HepG2 (cell line): Measurements from ENCODE around the gene ATOH8. TPM values are rescaled to one million over a fixed set of nuclear protein-coding genes. Genes with fewer than 3 reads are reported as not detected.

ENCODE experiments used
- DRAP1 ChIP-seq: IDR thresholded peaks from 2 replicates; pipeline ENCODE4 v1.6.1; 2016; ENCODE audit warnings: missing genetic modification reagents, missing compliant biosample characterization
- GRHL1 ChIP-seq: sonication (generic); formaldehyde crosslinking; conservative IDR thresholded peaks from 2 replicates; pipeline ENCODE4 v1.8.0; 2022; ENCODE audit warnings: missing genetic modification reagents
- HOXA3 ChIP-seq: sonication (generic); formaldehyde crosslinking; IDR thresholded peaks from 2 replicates; pipeline ENCODE4 v1.5.0; 2020; ENCODE audit warnings: missing genetic modification reagents
- NAIF1 ChIP-seq: sonication (generic); formaldehyde crosslinking; IDR thresholded peaks from 2 replicates; pipeline ENCODE4 v1.5.0; 2020; ENCODE audit warnings: mild to moderate bottlenecking, missing genetic modification reagents, borderline replicate concordance
- NR1H2 ChIP-seq: sonication (generic); formaldehyde crosslinking; IDR thresholded peaks from 2 replicates; pipeline ENCODE4 v1.8.1; 2022; ENCODE audit warnings: low read depth, missing genetic modification reagents, borderline replicate concordance
- TOPORS ChIP-seq: sonication (generic); formaldehyde crosslinking; IDR thresholded peaks from 2 replicates; pipeline ENCODE4 v1.8.0; 2023; ENCODE audit warnings: mild to moderate bottlenecking, missing genetic modification reagents
- USF2 ChIP-seq, 2 experiments: sonication (generic) in 1 of 2; formaldehyde crosslinking in 1 of 2; IDR thresholded peaks; 2 replicates each; pipeline versions ENCODE4 v1.5.1 to v1.6.1; 2011 to 2020; ENCODE audit warnings: borderline replicate concordance in 1 of 2, low read depth in 1 of 2, low read length in 1 of 2, mild to moderate bottlenecking in 1 of 2, missing genetic modification reagents in 1 of 2, moderate library complexity in 1 of 2
- ZKSCAN8 ChIP-seq: IDR thresholded peaks from 2 replicates; pipeline ENCODE4 v1.6.1; 2016; ENCODE audit warnings: borderline replicate concordance, missing genetic modification reagents, missing compliant biosample characterization
- ZNF235 ChIP-seq: sonication (generic); formaldehyde crosslinking; IDR thresholded peaks from 2 replicates; pipeline ENCODE4 v1.8.1; 2023; ENCODE audit warnings: mild to moderate bottlenecking, missing genetic modification reagents, borderline replicate concordance
- ZNF253 ChIP-seq: sonication (generic); formaldehyde crosslinking; IDR thresholded peaks from 2 replicates; pipeline ENCODE4 v1.8.0; 2022; ENCODE audit warnings: mild to moderate bottlenecking, missing genetic modification reagents, borderline replicate concordance
- ZNF660 ChIP-seq: sonication (generic); formaldehyde crosslinking; IDR thresholded peaks from 2 replicates; pipeline ENCODE4 v1.5.1; 2020; ENCODE audit warnings: mild to moderate bottlenecking, low read depth, missing genetic modification reagents, borderline replicate concordance
- ZSCAN21 ChIP-seq: sonication (generic); formaldehyde crosslinking; IDR thresholded peaks from 2 replicates; pipeline ENCODE4 v1.8.0; 2022; ENCODE audit warnings: mild to moderate bottlenecking, missing genetic modification reagents, moderate library complexity, borderline replicate concordance
- polyA plus RNA-seq, 8 experiments: library from polyadenylated mRNA; depleted of rRNA in 3 of 8; stranded (reverse) in 7 of 8; unstranded in 1 of 8; fragments of >200 nt; fragmentation: Illumina TruSeq in 4 of 8; extraction: Trizol in 4 of 8; gene quantifications; 2 replicates each; pipeline versions ENCODE4 v1.2.1 to v1.2.3, GENCODE V29; 2011 to 2016; ENCODE audit warnings: low read depth in 4 of 8, missing spikeins in 1 of 8, mixed read lengths in 1 of 8; ENCODE audit not compliant: insufficient read depth in 1 of 8
- total RNA-seq, 5 experiments: library from RNA; depleted of rRNA; stranded (reverse); fragments of >200 nt; fragmentation: Illumina TruSeq; extraction: Trizol; gene quantifications; 2 replicates each; pipeline ENCODE4 v1.2.3, GENCODE V29; 2016; ENCODE audit warnings: low read depth in 1 of 5
- TF ChIP-seq, protein P1 (sequence below): fragments of 450-650 bp; IDR thresholded peaks from 2 replicates; pipeline ENCODE4 v1.6.1; 2017; ENCODE audit warnings: mild to moderate bottlenecking
- TF ChIP-seq, protein P2 (sequence below): IDR thresholded peaks from 2 replicates; pipeline ENCODE4 v1.6.1; 2016; ENCODE audit warnings: control low read depth
- TF ChIP-seq, protein P3 (sequence below): sonication (generic); formaldehyde crosslinking; IDR thresholded peaks from 2 replicates; pipeline ENCODE4 v1.4.0; 2020; ENCODE audit warnings: missing genetic modification reagents

ATOH8 gene
- total and polyA plus RNA-seq, 2 of the 13 experiments (the other 11 are each of a cell fraction or from before 2014, with no cell fraction given) = 0.13 to 0.61 TPM

GRCh38 chr2:85772019-85772745, 18.4 kb downstream of the ATOH8 start (continued):
- TF ChIP-seq, protein P1, sequence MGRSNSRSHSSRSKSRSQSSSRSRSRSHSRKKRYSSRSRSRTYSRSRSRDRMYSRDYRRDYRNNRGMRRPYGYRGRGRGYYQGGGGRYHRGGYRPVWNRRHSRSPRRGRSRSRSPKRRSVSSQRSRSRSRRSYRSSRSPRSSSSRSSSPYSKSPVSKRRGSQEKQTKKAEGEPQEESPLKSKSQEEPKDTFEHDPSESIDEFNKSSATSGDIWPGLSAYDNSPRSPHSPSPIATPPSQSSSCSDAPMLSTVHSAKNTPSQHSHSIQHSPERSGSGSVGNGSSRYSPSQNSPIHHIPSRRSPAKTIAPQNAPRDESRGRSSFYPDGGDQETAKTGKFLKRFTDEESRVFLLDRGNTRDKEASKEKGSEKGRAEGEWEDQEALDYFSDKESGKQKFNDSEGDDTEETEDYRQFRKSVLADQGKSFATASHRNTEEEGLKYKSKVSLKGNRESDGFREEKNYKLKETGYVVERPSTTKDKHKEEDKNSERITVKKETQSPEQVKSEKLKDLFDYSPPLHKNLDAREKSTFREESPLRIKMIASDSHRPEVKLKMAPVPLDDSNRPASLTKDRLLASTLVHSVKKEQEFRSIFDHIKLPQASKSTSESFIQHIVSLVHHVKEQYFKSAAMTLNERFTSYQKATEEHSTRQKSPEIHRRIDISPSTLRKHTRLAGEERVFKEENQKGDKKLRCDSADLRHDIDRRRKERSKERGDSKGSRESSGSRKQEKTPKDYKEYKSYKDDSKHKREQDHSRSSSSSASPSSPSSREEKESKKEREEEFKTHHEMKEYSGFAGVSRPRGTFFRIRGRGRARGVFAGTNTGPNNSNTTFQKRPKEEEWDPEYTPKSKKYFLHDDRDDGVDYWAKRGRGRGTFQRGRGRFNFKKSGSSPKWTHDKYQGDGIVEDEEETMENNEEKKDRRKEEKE = no peak
- TF ChIP-seq ZNF235 = no peak
- no peak for TF ChIP-seq NR1H2 (CRISPR knock-in tag)
- TF ChIP-seq HOXA3 = peak; percentile 66; the same call in 1 of the 2 replicates
- TF ChIP-seq ZKSCAN8 (CRISPR knock-in tag) = no peak
- 0 out of 2 replicates have a peak, but pooled peaks have one; percentile 12 for TF ChIP-seq DRAP1
- TF ChIP-seq, protein P2, sequence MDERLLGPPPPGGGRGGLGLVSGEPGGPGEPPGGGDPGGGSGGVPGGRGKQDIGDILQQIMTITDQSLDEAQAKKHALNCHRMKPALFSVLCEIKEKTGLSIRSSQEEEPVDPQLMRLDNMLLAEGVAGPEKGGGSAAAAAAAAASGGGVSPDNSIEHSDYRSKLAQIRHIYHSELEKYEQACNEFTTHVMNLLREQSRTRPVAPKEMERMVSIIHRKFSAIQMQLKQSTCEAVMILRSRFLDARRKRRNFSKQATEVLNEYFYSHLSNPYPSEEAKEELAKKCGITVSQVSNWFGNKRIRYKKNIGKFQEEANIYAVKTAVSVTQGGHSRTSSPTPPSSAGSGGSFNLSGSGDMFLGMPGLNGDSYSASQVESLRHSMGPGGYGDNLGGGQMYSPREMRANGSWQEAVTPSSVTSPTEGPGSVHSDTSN (CRISPR knock-in tag) = no peak
- TF ChIP-seq ZNF253 (CRISPR knock-in tag) = no peak
- TF ChIP-seq ZNF660 (CRISPR knock-in tag) = no peak
- no peak for TF ChIP-seq NAIF1 (CRISPR knock-in tag)
- TF ChIP-seq, protein P3, sequence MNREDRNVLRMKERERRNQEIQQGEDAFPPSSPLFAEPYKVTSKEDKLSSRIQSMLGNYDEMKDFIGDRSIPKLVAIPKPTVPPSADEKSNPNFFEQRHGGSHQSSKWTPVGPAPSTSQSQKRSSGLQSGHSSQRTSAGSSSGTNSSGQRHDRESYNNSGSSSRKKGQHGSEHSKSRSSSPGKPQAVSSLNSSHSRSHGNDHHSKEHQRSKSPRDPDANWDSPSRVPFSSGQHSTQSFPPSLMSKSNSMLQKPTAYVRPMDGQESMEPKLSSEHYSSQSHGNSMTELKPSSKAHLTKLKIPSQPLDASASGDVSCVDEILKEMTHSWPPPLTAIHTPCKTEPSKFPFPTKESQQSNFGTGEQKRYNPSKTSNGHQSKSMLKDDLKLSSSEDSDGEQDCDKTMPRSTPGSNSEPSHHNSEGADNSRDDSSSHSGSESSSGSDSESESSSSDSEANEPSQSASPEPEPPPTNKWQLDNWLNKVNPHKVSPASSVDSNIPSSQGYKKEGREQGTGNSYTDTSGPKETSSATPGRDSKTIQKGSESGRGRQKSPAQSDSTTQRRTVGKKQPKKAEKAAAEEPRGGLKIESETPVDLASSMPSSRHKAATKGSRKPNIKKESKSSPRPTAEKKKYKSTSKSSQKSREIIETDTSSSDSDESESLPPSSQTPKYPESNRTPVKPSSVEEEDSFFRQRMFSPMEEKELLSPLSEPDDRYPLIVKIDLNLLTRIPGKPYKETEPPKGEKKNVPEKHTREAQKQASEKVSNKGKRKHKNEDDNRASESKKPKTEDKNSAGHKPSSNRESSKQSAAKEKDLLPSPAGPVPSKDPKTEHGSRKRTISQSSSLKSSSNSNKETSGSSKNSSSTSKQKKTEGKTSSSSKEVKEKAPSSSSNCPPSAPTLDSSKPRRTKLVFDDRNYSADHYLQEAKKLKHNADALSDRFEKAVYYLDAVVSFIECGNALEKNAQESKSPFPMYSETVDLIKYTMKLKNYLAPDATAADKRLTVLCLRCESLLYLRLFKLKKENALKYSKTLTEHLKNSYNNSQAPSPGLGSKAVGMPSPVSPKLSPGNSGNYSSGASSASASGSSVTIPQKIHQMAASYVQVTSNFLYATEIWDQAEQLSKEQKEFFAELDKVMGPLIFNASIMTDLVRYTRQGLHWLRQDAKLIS (CRISPR knock-in tag) = no peak
- TF ChIP-seq GRHL1 (CRISPR knock-in tag) = no peak
- TF ChIP-seq TOPORS (CRISPR knock-in tag) = no peak
- no peak for TF ChIP-seq USF2 (IDR thresholded peaks at IDR 0.05; ENCODE audit: low read depth, low read length)
- no peak for TF ChIP-seq USF2 (CRISPR knock-in tag; IDR thresholded peaks at IDR 0.05; ENCODE audit: borderline replicate concordance)
- peak; percentile 82; the same call in 1 of the 2 replicates for TF ChIP-seq ZSCAN21 (CRISPR knock-in tag)
